ENCODE results near the gene ARL15.

ARL15 gene

DNA sequence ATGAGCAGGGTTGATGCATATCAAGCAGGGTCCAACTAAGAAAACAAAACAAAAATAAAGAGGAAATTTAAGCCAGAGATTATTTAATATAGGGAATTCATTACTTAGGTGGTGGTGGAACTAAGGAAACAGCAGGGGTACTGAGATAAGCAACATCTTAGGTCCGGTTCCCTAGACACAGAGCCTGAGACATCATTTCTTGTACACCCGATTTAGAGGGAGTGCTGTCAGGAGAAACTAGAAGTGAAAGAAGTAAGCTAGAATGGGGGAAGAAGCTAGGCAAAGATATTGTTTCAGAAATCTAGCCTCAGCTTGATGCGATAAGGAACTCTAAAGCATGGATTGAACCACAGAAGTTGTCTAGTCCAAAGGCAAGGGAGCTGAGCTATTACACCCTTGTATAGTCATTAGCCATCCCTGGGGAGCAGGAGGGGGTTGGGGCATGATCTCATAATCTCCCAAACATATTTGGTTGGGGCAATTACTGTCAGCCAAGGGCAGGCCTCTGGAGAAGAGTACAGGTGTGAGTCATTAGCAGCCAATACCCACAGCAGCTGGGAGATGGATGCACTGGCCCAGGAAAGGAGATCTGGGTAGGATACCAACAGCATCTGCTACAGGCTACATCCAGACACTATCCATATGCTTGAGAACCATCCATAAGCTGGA lies 194.5 kb downstream of the ARL15 start:
- no peak for DNase-seq (ENCODE audit: low read depth)
- TF ChIP-seq, protein P1, sequence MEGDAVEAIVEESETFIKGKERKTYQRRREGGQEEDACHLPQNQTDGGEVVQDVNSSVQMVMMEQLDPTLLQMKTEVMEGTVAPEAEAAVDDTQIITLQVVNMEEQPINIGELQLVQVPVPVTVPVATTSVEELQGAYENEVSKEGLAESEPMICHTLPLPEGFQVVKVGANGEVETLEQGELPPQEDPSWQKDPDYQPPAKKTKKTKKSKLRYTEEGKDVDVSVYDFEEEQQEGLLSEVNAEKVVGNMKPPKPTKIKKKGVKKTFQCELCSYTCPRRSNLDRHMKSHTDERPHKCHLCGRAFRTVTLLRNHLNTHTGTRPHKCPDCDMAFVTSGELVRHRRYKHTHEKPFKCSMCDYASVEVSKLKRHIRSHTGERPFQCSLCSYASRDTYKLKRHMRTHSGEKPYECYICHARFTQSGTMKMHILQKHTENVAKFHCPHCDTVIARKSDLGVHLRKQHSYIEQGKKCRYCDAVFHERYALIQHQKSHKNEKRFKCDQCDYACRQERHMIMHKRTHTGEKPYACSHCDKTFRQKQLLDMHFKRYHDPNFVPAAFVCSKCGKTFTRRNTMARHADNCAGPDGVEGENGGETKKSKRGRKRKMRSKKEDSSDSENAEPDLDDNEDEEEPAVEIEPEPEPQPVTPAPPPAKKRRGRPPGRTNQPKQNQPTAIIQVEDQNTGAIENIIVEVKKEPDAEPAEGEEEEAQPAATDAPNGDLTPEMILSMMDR (IDR thresholded peaks at IDR 0.05; ENCODE audit: low read depth, low read length, missing control alignments), result no peak
- H3K4me3 ChIP-seq (ENCODE audit: low read depth, low read length), result no peak overlapping the region

DNA sequence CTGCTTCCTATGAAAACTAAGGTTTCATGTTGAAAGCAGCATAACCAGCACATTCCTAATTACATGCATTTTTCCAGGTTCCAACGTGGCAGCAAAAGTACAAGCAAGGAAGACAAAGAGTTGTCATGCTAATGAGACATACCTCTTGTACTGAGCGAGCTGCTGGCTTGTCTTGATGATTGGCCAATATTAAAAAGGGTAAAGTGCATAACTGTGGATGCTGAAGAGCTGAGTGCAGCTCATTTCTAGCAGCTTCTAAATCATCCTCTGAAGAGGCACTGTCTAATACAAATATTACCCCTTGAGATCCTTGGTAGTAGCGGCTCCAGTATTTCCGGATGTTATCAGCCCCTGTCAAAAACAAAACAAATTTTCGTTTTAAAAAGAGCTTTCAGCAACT lies 197.3 kb downstream of the ARL15 start:
- TF ChIP-seq, protein P1 (IDR thresholded peaks at IDR 0.05; ENCODE audit: low read depth, low read length, missing control alignments), result no peak
- H3K4me3 ChIP-seq (ENCODE audit: low read depth, low read length), result no peak overlapping the region
- no peak for DNase-seq (ENCODE audit: low read depth)

DNA sequence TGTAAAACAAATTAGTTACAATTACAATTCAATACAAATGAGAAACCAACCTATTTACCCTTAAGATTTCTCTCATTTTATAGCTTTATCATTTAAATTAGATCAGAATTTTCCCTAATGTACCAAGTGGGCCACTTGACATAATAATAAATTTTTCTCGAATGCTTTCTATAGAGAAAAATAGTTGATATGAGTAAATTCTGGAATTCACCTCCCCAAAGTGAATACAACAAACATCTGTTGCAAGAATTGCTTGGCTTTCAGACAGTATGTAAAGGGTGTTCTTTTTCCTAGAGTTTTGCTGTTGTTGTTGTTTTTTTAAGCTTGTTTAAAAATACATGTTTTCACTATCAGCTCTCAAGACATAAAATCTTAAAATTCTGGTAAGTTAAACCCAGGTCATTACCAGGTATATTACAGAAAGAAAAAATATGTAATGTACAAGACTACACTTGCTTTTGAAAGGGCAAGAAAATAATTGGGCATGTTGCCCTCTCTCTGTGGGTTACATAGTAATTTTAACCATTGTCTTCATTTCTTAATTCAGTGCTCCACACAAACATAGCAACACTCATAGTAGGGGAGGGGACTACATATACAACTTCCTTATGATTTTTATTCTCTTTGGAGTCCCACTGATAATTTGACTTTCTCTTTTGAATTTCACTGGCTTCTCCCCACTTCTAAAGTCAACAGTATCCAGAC lies 200.6 kb downstream of the ARL15 start:
- H3K4me3 ChIP-seq (ENCODE audit: low read depth, low read length), result no peak overlapping the region
- no peak for DNase-seq (ENCODE audit: low read depth)
- TF ChIP-seq, protein P1 (IDR thresholded peaks at IDR 0.05; ENCODE audit: low read depth, low read length, missing control alignments), result no peak

DNA sequence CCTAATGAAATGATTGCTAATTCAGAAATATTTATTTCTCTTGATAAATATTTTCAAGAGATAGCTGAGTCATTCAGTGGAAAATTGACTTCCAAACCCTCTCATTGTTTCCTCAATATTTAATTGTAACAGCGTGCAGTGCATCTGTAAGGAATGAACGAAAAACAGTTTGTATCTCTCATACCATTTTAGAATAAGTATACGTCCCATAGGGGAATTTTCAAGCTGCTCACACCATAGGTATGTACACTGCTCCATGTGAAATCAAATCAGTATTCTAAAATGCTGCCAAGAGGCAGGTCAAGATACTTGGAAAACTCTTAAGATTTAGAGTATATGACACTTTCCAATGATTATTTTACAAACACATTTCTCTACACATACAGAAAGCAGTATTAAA lies 202.2 kb downstream of the ARL15 start:
- TF ChIP-seq, protein P1 (IDR thresholded peaks at IDR 0.05; ENCODE audit: low read depth, low read length, missing control alignments), result no peak
- H3K4me3 ChIP-seq (ENCODE audit: low read depth, low read length), result no peak overlapping the region
- no peak for DNase-seq (ENCODE audit: low read depth)

DNA sequence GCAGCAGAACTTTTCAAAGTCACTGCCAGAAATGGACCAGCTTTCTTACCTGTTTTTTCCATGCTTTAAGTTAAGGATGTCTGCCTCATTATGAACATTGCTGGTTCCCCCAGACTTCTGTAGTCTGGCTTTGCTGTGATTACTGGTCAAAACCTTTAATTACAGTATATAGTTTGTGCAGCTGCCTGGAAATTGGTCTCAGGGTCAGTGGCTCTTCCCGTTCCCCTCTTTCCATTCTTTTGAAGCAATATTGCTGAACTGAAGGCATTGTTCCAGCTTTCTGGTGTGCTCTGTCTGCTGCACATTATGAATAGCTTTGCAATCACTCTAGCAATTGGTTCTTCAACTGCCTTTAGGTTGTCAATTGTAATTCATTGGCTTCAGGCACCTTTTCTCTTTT lies 206.5 kb downstream of the ARL15 start:
- H3K4me3 ChIP-seq (ENCODE audit: low read depth, low read length), result no peak overlapping the region
- no peak for DNase-seq (ENCODE audit: low read depth)
- TF ChIP-seq, protein P1 (IDR thresholded peaks at IDR 0.05; ENCODE audit: low read depth, low read length, missing control alignments), result no peak

DNA sequence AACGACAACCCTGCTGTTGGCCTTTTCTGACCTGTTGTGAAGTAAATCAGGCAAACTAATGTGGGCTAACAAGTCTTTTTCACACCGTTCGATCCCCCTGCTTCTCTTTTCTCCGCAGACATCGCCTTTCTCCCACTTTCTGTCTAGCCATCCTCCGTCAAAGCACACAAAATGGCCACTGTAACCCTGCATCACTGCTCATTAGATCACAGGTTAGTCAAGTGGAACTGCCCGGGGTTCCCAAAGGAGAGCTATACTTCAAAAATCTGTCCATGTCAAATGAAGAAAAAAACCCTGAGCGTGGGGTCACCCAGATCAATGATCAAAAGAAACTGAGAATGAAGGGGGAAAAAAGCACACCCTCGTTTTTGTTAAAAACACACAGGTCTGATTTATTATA lies 212.1 kb downstream of the ARL15 start:
- no peak for DNase-seq (ENCODE audit: low read depth)
- TF ChIP-seq, protein P1 (IDR thresholded peaks at IDR 0.05; ENCODE audit: low read depth, low read length, missing control alignments), result no peak
- H3K4me3 ChIP-seq (ENCODE audit: low read depth, low read length), result no peak overlapping the region

DNA sequence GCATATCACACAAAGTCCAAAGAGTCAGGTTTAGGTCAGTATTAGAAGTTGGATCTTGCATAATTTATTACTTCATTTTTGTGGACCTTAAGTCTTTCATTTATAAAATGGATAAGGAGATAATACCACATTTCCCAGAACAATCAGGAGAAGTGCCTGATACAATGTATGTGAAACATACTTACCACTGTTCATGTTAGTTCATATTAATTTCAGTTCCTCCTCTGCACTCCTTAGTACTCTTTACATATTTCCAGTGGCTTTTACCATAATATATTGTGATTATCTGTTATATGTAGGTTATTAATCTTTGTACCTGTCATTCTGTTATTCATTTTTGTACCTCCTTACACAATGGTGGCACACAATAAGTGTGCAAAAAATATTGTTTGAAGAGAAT lies 214.4 kb downstream of the ARL15 start:
- DNase-seq (ENCODE audit: low read depth), result no peak

More for the DNA sequence above, 214.4 kb downstream of the ARL15 start:
- TF ChIP-seq, protein P1 (IDR thresholded peaks at IDR 0.05; ENCODE audit: low read depth, low read length, missing control alignments), result no peak
- no peak overlapping the region for H3K4me3 ChIP-seq (ENCODE audit: low read depth, low read length)
